GM23338 (cell line): ENCODE results near the gene MRS2. TPM values are rescaled to one million over a fixed set of nuclear protein-coding genes. Genes with fewer than 3 reads are reported as not detected.

Source experiments
- ATAC-seq: fragments of 200-7000 bp; cut with Tn5 transposase; 3 replicates; pipeline ENCODE4 v1.9.1; 2020
- DNase-seq: peaks from one replicate; pipeline ENCODE4 v3.0.0-alpha.2; 2015; ENCODE audit warnings: low spot score
- H2AFZ ChIP-seq: fragments of 200-600 bp; sonication (generic); 2 replicates; pipeline ENCODE4 v1.8.0; 2016; ENCODE audit warnings: antibody characterized with exemption, mild to moderate bottlenecking, moderate library complexity
- H3F3A ChIP-seq: fragments of 200-600 bp; sonication (generic); replicated peaks from 2 replicates; pipeline ENCODE4 v1.8.0; 2017; ENCODE audit warnings: antibody characterized with exemption, mixed run types, low read depth
- H3K27ac ChIP-seq: fragments of 200-600 bp; sonication (generic); 2 replicates; pipeline ENCODE4 v1.6.1; 2016; ENCODE audit warnings: low read depth
- H3K27me3 ChIP-seq: fragments of 200-600 bp; sonication (generic); 2 replicates; pipeline ENCODE4 v1.8.0; 2016; ENCODE audit warnings: mild to moderate bottlenecking, mixed run types, moderate library complexity; ENCODE audit not compliant: insufficient read depth
- H3K36me3 ChIP-seq: fragments of 200-600 bp; sonication (generic); 2 replicates; pipeline ENCODE4 v1.8.0; 2016; ENCODE audit warnings: mild to moderate bottlenecking; ENCODE audit not compliant: insufficient read depth
- H3K4me1 ChIP-seq: fragments of 200-600 bp; sonication (generic); 2 replicates; pipeline ENCODE4 v1.8.0; 2016; ENCODE audit warnings: mild to moderate bottlenecking, moderate library complexity; ENCODE audit not compliant: insufficient read depth
- H3K4me2 ChIP-seq: fragments of 200-600 bp; sonication (generic); 2 replicates; pipeline ENCODE4 v1.7.1; 2017; ENCODE audit warnings: mixed run types
- H3K4me3 ChIP-seq: fragments of 200-600 bp; sonication (generic); 2 replicates; pipeline ENCODE4 v1.6.1; 2016; ENCODE audit warnings: mixed run types
- H3K79me2 ChIP-seq: fragments of 200-600 bp; sonication (generic); replicated peaks from 2 replicates; pipeline ENCODE4 v1.8.0; 2017; ENCODE audit warnings: mild to moderate bottlenecking; ENCODE audit not compliant: insufficient read depth
- H3K9me2 ChIP-seq: fragments of 200-600 bp; sonication (generic); 2 replicates; pipeline ENCODE4 v1.8.0; 2017; ENCODE audit not compliant: insufficient read depth
- H4K20me1 ChIP-seq: fragments of 200-600 bp; sonication (generic); replicated peaks from 2 replicates; pipeline ENCODE4 v1.8.0; 2017; ENCODE audit warnings: mild to moderate bottlenecking; ENCODE audit not compliant: insufficient read depth
- H3K27ac Mint-ChIP-seq: 2 replicates; pipeline ENCODE4 v1.8.0; 2020; ENCODE audit warnings: inconsistent platforms, mild to moderate bottlenecking, moderate library complexity, mixed read lengths
- H3K27me3 Mint-ChIP-seq: 3 replicates; pipeline ENCODE4 v1.8.0; 2022; ENCODE audit warnings: low read depth, mild to moderate bottlenecking, moderate library complexity, mixed read lengths, inconsistent platforms; ENCODE audit not compliant: insufficient read depth, poor library complexity
- H3K36me3 Mint-ChIP-seq: 3 replicates; pipeline ENCODE4 v1.8.0; 2021; ENCODE audit warnings: low read depth, mild to moderate bottlenecking, inconsistent platforms, moderate library complexity, mixed read lengths
- H3K4me1 Mint-ChIP-seq: 3 replicates; pipeline ENCODE4 v1.8.0; 2020; ENCODE audit warnings: mild to moderate bottlenecking, inconsistent platforms, mixed read lengths
- H3K4me3 Mint-ChIP-seq: 3 replicates; pipeline ENCODE4 v1.8.0; 2021; ENCODE audit warnings: moderate library complexity, mild to moderate bottlenecking, inconsistent platforms, mixed read lengths
- H3K9me3 Mint-ChIP-seq: 3 replicates; pipeline ENCODE4 v1.8.0; 2020; ENCODE audit warnings: moderate library complexity, mild to moderate bottlenecking, inconsistent platforms, mixed read lengths
- CREB1 ChIP-seq: fragments of 250-450 bp; sonication (Bioruptor Pico); IDR thresholded peaks from 2 replicates; pipeline ENCODE4 v1.5.0; 2020; ENCODE audit warnings: low read depth, mild to moderate bottlenecking, moderate library complexity
- ETS1 ChIP-seq: IDR thresholded peaks from 2 replicates; pipeline ENCODE4 v1.6.1; 2016; ENCODE audit warnings: antibody characterized with exemption
- EZH2 ChIP-seq: fragments of 200-600 bp; sonication (generic); IDR thresholded peaks from one replicate; pipeline ENCODE4 v1.8.0; 2017; ENCODE audit warnings: antibody characterized with exemption, mild to moderate bottlenecking, low read depth; ENCODE audit not compliant: unreplicated experiment
- EZH2phosphoT487 ChIP-seq: fragments of 200-600 bp; sonication (generic); IDR thresholded peaks from one replicate; pipeline ENCODE4 v1.8.1; 2018; ENCODE audit warnings: antibody characterized with exemption; ENCODE audit not compliant: unreplicated experiment
- NANOG ChIP-seq: IDR thresholded peaks from 2 replicates; pipeline ENCODE4 v1.6.1; 2016; ENCODE audit warnings: antibody characterized with exemption, borderline replicate concordance
- POLR2AphosphoS5 ChIP-seq: IDR thresholded peaks from 2 replicates; pipeline ENCODE4 v1.6.1; 2016; ENCODE audit warnings: antibody characterized with exemption, low read depth
- STAT1 ChIP-seq: IDR thresholded peaks from one replicate; pipeline ENCODE4 v1.6.1; 2016; ENCODE audit warnings: antibody characterized with exemption; ENCODE audit not compliant: unreplicated experiment
- ZNF114 ChIP-seq: fragments of 250-450 bp; sonication (Bioruptor Pico); IDR thresholded peaks from 2 replicates; pipeline ENCODE4 v1.5.0; 2020; ENCODE audit warnings: mild to moderate bottlenecking, moderate library complexity
- ZNF331 ChIP-seq: fragments of 250-450 bp; sonication (Bioruptor Pico); IDR thresholded peaks from 2 replicates; pipeline ENCODE4 v1.5.0; 2020; ENCODE audit warnings: low read depth, mild to moderate bottlenecking, moderate library complexity
- long read RNA-seq: library from polyadenylated mRNA; unstranded; transcript quantifications from one replicate; pipeline ENCODE4 v2.0.0, GENCODE V29; 2020; ENCODE audit not compliant: unreplicated experiment
- polyA plus RNA-seq: library from polyadenylated mRNA; unstranded; fragments of >200 nt; fragmentation: Nextera tagmentation; extraction: Ambion mirVana; gene quantifications from 2 replicates; pipeline ENCODE4 v1.2.1, GENCODE V29; 2016
- total RNA-seq: library from RNA; depleted of rRNA; stranded (reverse); fragments of >200 nt; shearing (Covaris generic); gene quantifications from 2 replicates; pipeline ENCODE4 v1.2.3, GENCODE V29; 2014; rRNA removed
- TF ChIP-seq, protein P1 (sequence below): IDR thresholded peaks from one replicate; pipeline ENCODE4 v1.6.1; 2018; ENCODE audit warnings: antibody characterized with exemption; ENCODE audit not compliant: unreplicated experiment

The MRS2 gene, protein sequence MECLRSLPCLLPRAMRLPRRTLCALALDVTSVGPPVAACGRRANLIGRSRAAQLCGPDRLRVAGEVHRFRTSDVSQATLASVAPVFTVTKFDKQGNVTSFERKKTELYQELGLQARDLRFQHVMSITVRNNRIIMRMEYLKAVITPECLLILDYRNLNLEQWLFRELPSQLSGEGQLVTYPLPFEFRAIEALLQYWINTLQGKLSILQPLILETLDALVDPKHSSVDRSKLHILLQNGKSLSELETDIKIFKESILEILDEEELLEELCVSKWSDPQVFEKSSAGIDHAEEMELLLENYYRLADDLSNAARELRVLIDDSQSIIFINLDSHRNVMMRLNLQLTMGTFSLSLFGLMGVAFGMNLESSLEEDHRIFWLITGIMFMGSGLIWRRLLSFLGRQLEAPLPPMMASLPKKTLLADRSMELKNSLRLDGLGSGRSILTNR
- total RNA-seq, result 121 and 125 TPM in 2 replicates
- 74.6 and 80.9 TPM in 2 replicates for polyA plus RNA-seq
- long read RNA-seq, transcript MRS2-202 (10 exons, 1,740 nt), result minor isoform, 7 of 37 reads
- long read RNA-seq, transcript MRS2-203 (11 exons, 3,313 nt), result major isoform, 24 of 37 reads
- long read RNA-seq, partial matches to known transcripts, result 1 of 37 reads
- long read RNA-seq, other reads (novel, unspliced or antisense), result 4 of 37 reads

DNA sequence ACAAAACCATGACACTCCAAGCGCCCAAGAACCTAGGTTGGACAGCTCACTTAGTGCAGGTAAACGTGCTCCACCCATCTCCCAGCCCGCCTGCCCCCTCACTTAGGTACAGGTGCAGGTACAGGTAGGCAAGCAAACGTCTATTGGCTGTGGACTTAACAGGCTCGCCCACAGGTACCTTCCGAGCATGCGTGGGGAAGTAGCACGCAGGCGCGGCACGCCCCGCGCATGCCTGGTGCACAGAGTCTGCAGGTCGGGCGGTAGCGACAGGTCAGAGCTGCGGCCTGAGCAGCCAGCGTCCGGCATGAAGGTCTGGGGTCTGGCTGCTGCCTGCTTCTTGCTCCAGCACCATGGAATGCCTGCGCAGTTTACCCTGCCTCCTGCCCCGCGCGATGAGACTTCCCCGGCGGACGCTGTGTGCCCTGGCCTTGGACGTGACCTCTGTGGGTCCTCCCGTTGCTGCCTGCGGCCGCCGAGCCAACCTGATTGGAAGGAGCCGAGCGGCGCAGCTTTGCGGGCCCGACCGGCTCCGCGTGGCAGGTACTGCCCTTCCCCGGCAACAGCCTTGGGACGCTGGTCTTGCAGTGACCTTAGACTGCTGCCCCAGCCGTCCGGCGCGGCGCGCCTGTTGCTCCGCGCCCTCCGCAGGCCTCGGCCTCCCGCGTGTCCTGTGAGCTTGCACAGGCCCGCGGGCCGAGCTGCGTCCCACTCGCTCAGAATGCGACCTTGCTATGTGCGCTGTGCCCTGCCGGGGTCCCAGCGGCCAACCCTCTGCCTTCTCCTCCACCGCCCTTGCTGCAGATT is at the start of gene MRS2:
Gene MRS2 (plus strand): TSS at position 240 of the 804 bp plus-strand sequence. CDS start 111 bp downstream, at position 351.
- H3K4me2 ChIP-seq, result peak within 1 kb of the TSS; percentile 83
- no peaks in the 10 kb centered on the region for H4K20me1 ChIP-seq
- Mint-ChIP-seq H3K27ac (peak within 1 kb of the TSS; percentile 89), H3K9me3 (peaks cover 9% of the 10 kb centered on the region), H3K27me3 (peaks cover 3% of the 10 kb centered on the region), H3K4me1 (peaks cover 48% of the 10 kb centered on the region), H3K4me3 (peak within 1 kb of the TSS; percentile 95), H3K36me3 (peaks cover 45% of the 10 kb centered on the region)
- peaks cover 3% of the 10 kb centered on the region; the same call in 1 of the 2 replicates for H3K36me3 ChIP-seq
- peak within 1 kb of the TSS; percentile 99 for H3K27ac ChIP-seq
- peak; percentile 69 for DNase-seq
- peak within 1 kb of the TSS; percentile 77 for H3K4me3 ChIP-seq
- H3K27me3 ChIP-seq, result no peaks in the 10 kb centered on the region
- H2AFZ ChIP-seq, result no peak within 1 kb of the TSS
- peak; percentile 83 for ATAC-seq
- peaks cover 5% of the 10 kb centered on the region; the same call in 1 of the 2 replicates for H3F3A ChIP-seq
- H3K4me1 ChIP-seq, result peaks cover 35% of the 10 kb centered on the region
- peaks cover 61% of the 10 kb centered on the region for H3K79me2 ChIP-seq
- no peaks in the 10 kb centered on the region for H3K9me2 ChIP-seq
- TF ChIP-seq EZH2 (no peak), EZH2phosphoT487 (no peak), CREB1 (CRISPR knock-in tag) (no peak), ZNF331 (no peak), ZNF114 (CRISPR knock-in tag) (no peak), NANOG (no peak), POLR2AphosphoS5 (peak; percentile 96)
- TF ChIP-seq, protein P1, sequence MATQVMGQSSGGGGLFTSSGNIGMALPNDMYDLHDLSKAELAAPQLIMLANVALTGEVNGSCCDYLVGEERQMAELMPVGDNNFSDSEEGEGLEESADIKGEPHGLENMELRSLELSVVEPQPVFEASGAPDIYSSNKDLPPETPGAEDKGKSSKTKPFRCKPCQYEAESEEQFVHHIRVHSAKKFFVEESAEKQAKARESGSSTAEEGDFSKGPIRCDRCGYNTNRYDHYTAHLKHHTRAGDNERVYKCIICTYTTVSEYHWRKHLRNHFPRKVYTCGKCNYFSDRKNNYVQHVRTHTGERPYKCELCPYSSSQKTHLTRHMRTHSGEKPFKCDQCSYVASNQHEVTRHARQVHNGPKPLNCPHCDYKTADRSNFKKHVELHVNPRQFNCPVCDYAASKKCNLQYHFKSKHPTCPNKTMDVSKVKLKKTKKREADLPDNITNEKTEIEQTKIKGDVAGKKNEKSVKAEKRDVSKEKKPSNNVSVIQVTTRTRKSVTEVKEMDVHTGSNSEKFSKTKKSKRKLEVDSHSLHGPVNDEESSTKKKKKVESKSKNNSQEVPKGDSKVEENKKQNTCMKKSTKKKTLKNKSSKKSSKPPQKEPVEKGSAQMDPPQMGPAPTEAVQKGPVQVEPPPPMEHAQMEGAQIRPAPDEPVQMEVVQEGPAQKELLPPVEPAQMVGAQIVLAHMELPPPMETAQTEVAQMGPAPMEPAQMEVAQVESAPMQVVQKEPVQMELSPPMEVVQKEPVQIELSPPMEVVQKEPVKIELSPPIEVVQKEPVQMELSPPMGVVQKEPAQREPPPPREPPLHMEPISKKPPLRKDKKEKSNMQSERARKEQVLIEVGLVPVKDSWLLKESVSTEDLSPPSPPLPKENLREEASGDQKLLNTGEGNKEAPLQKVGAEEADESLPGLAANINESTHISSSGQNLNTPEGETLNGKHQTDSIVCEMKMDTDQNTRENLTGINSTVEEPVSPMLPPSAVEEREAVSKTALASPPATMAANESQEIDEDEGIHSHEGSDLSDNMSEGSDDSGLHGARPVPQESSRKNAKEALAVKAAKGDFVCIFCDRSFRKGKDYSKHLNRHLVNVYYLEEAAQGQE, result peak; percentile 47

DNA sequence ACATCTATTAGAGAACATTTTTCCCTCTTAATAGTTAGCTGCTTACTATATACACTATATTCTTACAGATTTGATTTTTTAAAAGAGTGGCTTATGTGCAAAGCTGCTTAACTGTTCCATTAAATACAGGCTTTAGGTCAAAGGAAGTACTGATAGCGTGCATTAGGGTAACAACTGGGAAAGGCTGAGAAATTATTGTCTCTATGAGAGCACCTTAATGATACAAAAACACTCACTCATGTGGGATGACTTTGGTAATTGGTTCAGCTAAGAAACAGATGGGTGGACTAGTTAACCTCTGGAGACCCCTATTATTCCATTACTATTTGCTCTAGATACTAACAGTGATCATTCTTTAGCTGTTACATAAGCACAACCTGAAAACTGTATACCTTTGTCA is 48.9 kb upstream of the MRS2 start:
- Histone ChIP-seq H3K4me3 (no peak overlapping the region), H3K27ac (no peak overlapping the region), H3K4me2 (no peak overlapping the region), H3F3A (no peaks in the 10 kb centered on the region), H4K20me1 (no peaks in the 10 kb centered on the region), H3K4me1 (no peaks in the 10 kb centered on the region), H2AFZ (no peak overlapping the region), H3K36me3 (no peaks in the 10 kb centered on the region), H3K27me3 (peaks cover 26% of the 10 kb centered on the region), H3K9me2 (no peaks in the 10 kb centered on the region), H3K79me2 (no peaks in the 10 kb centered on the region)
- no peak overlapping the region for H3K27ac Mint-ChIP-seq
- no peak for ATAC-seq
- DNase-seq, result no peak
- H3K9me3 Mint-ChIP-seq, result no peaks in the 10 kb centered on the region
- H3K4me3 Mint-ChIP-seq, result no peak overlapping the region
- peaks cover 12% of the 10 kb centered on the region for H3K4me1 Mint-ChIP-seq
- H3K36me3 Mint-ChIP-seq, result no peaks in the 10 kb centered on the region
- peaks cover 13% of the 10 kb centered on the region for H3K27me3 Mint-ChIP-seq
- TF ChIP-seq EZH2, result no peak
- no peak for TF ChIP-seq ETS1
- no peak for TF ChIP-seq ZNF114 (CRISPR knock-in tag)
- TF ChIP-seq EZH2phosphoT487, result no peak
- TF ChIP-seq STAT1, result no peak
- TF ChIP-seq ZNF331, result no peak
